HepG2 (cell line): Measurements from ENCODE around the gene ACOT9. TPM values are rescaled to one million over a fixed set of nuclear protein-coding genes. Genes with fewer than 3 reads are reported as not detected.

ENCODE experiments used
- ATAC-seq: fragments of 200-7000 bp; cut with Tn5 transposase; 3 replicates; pipeline ENCODE4 v1.9.1; 2020; ENCODE audit warnings: mild to moderate bottlenecking, moderate library complexity
- BruUV-seq: library from RNA; stranded (reverse); fragments of 400-500 nt; replicated peaks from 2 replicates; lab custom pipeline; 2021; lab: Mats Ljungman, UMichigan
- CTCF ChIA-PET: fragments of 300-600 bp; formaldehyde crosslinking; extraction: SDS; loops from one replicate; lab custom pipeline; 2021; ENCODE audit warnings: low total read pairs, inconsistent platforms, low intra/inter-chr PET ratio; lab: Yijun Ruan, JAX
- POLR2A ChIA-PET: fragments of 350-600 bp; sonication (Branson Sonifier 250); formaldehyde crosslinking; loops from one replicate; lab custom pipeline; 2020; ENCODE audit warnings: antibody characterized with exemption, inconsistent platforms; lab: Yijun Ruan, JAX
- DNase-seq: peaks from one replicate; pipeline ENCODE4 v3.0.0-alpha.2; 2015; ENCODE audit warnings: low spot score
- FAIRE-seq: peaks from 3 replicates; lab custom pipeline; 2011; peaks lifted over from hg19 to GRCh38; lab: Jason Lieb, UNC
- H2AFZ ChIP-seq: one replicate; pipeline ENCODE4 v1.6.1; 2011; ENCODE audit warnings: low read length, inconsistent platforms
- H3K27ac ChIP-seq: fragments of 300-600 bp; 3 replicates; pipeline ENCODE4 v1.8.0; 2011; ENCODE audit warnings: mixed run types, mild to moderate bottlenecking, mixed read lengths, low read length, inconsistent platforms; ENCODE audit not compliant: insufficient read depth; ENCODE audit errors: extremely low read length
- H3K27me3 ChIP-seq, 2 experiments: fragments of 200-600 bp in 1 of 2; 2 replicates in 1 of 2; 3 replicates in 1 of 2; pipeline versions ENCODE4 v1.6.0 to v1.8.0; 2011; ENCODE audit warnings: low read length in 2 of 2, mild to moderate bottlenecking in 2 of 2, moderate library complexity in 2 of 2, inconsistent platforms in 1 of 2; ENCODE audit not compliant: insufficient read depth in 2 of 2, control insufficient read depth in 1 of 2
- H3K36me3 ChIP-seq, 2 experiments: fragments of 200-600 bp in 1 of 2; replicated peaks in 1 of 2; 2 replicates in 1 of 2; 3 replicates in 1 of 2; pipeline versions ENCODE4 v1.5.1 to v1.8.0; 2011; ENCODE audit warnings: low read length in 2 of 2, inconsistent platforms in 1 of 2; ENCODE audit not compliant: insufficient read depth in 2 of 2, control insufficient read depth in 1 of 2
- H3K4me1 ChIP-seq: 2 replicates; pipeline ENCODE4 v1.5.1; 2012; ENCODE audit warnings: low read length, inconsistent platforms; ENCODE audit not compliant: insufficient read depth
- H3K4me2 ChIP-seq: 2 replicates; pipeline ENCODE4 v1.6.0; 2011; ENCODE audit warnings: low read depth, low read length, inconsistent platforms
- H3K4me3 ChIP-seq, 3 experiments: fragments of 200-600 bp in 1 of 3; sonication (generic), shearing (Covaris generic) in 1 of 3; replicated peaks in 1 of 3; 2 replicates each; pipeline ENCODE4 v1.5.1; 2011 to 2016; ENCODE audit warnings: low read length in 3 of 3, inconsistent platforms in 2 of 3, low read depth in 2 of 3, mild to moderate bottlenecking in 2 of 3, control low read depth in 1 of 3, mixed read lengths in 1 of 3; ENCODE audit not compliant: insufficient read depth in 1 of 3
- H3K79me2 ChIP-seq: one replicate; pipeline ENCODE4 v1.6.1; 2011; ENCODE audit warnings: low read length, inconsistent platforms; ENCODE audit not compliant: insufficient read depth
- H3K9ac ChIP-seq: 2 replicates; pipeline ENCODE4 v1.6.0; 2011; ENCODE audit warnings: mild to moderate bottlenecking, low read depth, low read length, inconsistent platforms; ENCODE audit not compliant: insufficient read depth
- H3K9me3 ChIP-seq: 2 replicates; pipeline ENCODE4 v1.5.1; 2012; ENCODE audit warnings: mild to moderate bottlenecking, low read length
- H4K20me1 ChIP-seq: 2 replicates; pipeline ENCODE4 v1.6.0; 2011; ENCODE audit warnings: inconsistent platforms, mild to moderate bottlenecking, low read length, moderate library complexity; ENCODE audit not compliant: insufficient read depth
- AFF4 ChIP-seq: sonication (generic); formaldehyde crosslinking; IDR thresholded peaks from 2 replicates; pipeline ENCODE4 v1.4.0; 2020; ENCODE audit warnings: missing genetic modification reagents
- AGO2 ChIP-seq: fragments of 200-400 bp; formaldehyde crosslinking; optimal IDR thresholded peaks from 2 replicates; pipeline ENCODE3; 2017; ENCODE audit warnings: mild to moderate bottlenecking, low read depth, low read length, moderate library complexity
- FOXP1 ChIP-seq, 2 experiments: fragments of 450-650 bp in 1 of 2; IDR thresholded peaks; 2 replicates each; pipeline ENCODE4 v1.6.1; 2017 to 2018; ENCODE audit warnings: antibody characterized with exemption in 1 of 2
- KLF12 ChIP-seq: sonication (generic); formaldehyde crosslinking; IDR thresholded peaks from 2 replicates; pipeline ENCODE4 v1.4.0; 2020; ENCODE audit warnings: missing genetic modification reagents, borderline replicate concordance
- KLF16 ChIP-seq, 2 experiments: sonication (generic) in 1 of 2; formaldehyde crosslinking in 1 of 2; IDR thresholded peaks; 2 replicates each; pipeline versions ENCODE4 v1.6.1 to v1.8.0; 2016 to 2023; ENCODE audit warnings: missing genetic modification reagents in 2 of 2, missing compliant biosample characterization in 1 of 2
- MED8 ChIP-seq: sonication (generic); formaldehyde crosslinking; IDR thresholded peaks from 2 replicates; pipeline ENCODE4 v1.8.1; 2023; ENCODE audit warnings: mild to moderate bottlenecking, missing genetic modification reagents; ENCODE audit not compliant: insufficient replicate concordance
- MIXL1 ChIP-seq: IDR thresholded peaks from 2 replicates; pipeline ENCODE4 v1.6.1; 2016
- NFKBIZ ChIP-seq: IDR thresholded peaks from 2 replicates; pipeline ENCODE4 v1.6.1; 2018; ENCODE audit warnings: missing genetic modification reagents, missing compliant biosample characterization
- NR2C2 ChIP-seq: sonication (generic); formaldehyde crosslinking; IDR thresholded peaks from 2 replicates; pipeline ENCODE4 v1.4.0; 2020; ENCODE audit warnings: missing genetic modification reagents, mild to moderate bottlenecking, moderate library complexity, borderline replicate concordance
- POLR2G ChIP-seq: fragments of 200-400 bp; formaldehyde crosslinking; IDR thresholded peaks from 2 replicates; pipeline ENCODE4 v1.6.1; 2018; ENCODE audit warnings: mild to moderate bottlenecking, low read depth, low read length, moderate library complexity
- RBFOX2 ChIP-seq: fragments of 200-400 bp; formaldehyde crosslinking; IDR thresholded peaks from 2 replicates; pipeline ENCODE4 v1.6.1; 2017; ENCODE audit warnings: low read depth, mild to moderate bottlenecking, low read length
- RFX1 ChIP-seq: fragments of 450-650 bp; IDR thresholded peaks from 2 replicates; pipeline ENCODE4 v1.6.1; 2017
- SMAD9 ChIP-seq: sonication (generic); formaldehyde crosslinking; IDR thresholded peaks from 2 replicates; pipeline ENCODE4 v1.5.1; 2020; ENCODE audit warnings: mild to moderate bottlenecking, missing genetic modification reagents
- ZC3H4 ChIP-seq: sonication (generic); formaldehyde crosslinking; IDR thresholded peaks from 2 replicates; pipeline ENCODE4 v1.4.0; 2020; ENCODE audit warnings: missing genetic modification reagents, borderline replicate concordance
- WGBS: methylation state at CpG from one replicate; pipeline ENCODE4 v1.1.6; 2017; ENCODE audit warnings: low lambda C conversion rate; 5-methylcytosine and 5-hydroxymethylcytosine counted together
- in situ Hi-C: cut with HindIII; loops from 2 replicates; pipeline ENCODE4 v1.10.0; 2017; ENCODE audit warnings: low pct_unique_long_range_greater_than_20kb; ENCODE audit not compliant: extremely low pct_ligation_motif_present
- intact Hi-C: fragments of 100-400 bp; cut with micrococcal nuclease; formaldehyde crosslinking; loops from one replicate; pipeline ENCODE4 v1.10.0; 2022; ENCODE audit not compliant: unreplicated experiment
- polyA plus RNA-seq, 8 experiments: library from polyadenylated mRNA; depleted of rRNA in 3 of 8; stranded (reverse) in 7 of 8; unstranded in 1 of 8; fragments of >200 nt; fragmentation: Illumina TruSeq in 4 of 8; extraction: Trizol in 4 of 8; gene quantifications; 2 replicates each; pipeline versions ENCODE4 v1.2.1 to v1.2.3, GENCODE V29; 2011 to 2016; ENCODE audit warnings: low read depth in 4 of 8, missing spikeins in 1 of 8, mixed read lengths in 1 of 8; ENCODE audit not compliant: insufficient read depth in 1 of 8
- total RNA-seq, 5 experiments: library from RNA; depleted of rRNA; stranded (reverse); fragments of >200 nt; fragmentation: Illumina TruSeq; extraction: Trizol; gene quantifications; 2 replicates each; pipeline ENCODE4 v1.2.3, GENCODE V29; 2016; ENCODE audit warnings: low read depth in 1 of 5
- TF ChIP-seq, protein P1 (sequence below), 2 experiments: sonication (generic) in 1 of 2; formaldehyde crosslinking in 1 of 2; IDR thresholded peaks; 2 replicates each; pipeline versions ENCODE4 v1.4.0 to v1.6.1; 2018 to 2020; ENCODE audit warnings: missing genetic modification reagents in 2 of 2, borderline replicate concordance in 1 of 2, low read depth in 1 of 2, mild to moderate bottlenecking in 1 of 2, missing biosample characterization in 1 of 2
- TF ChIP-seq, protein P2 (sequence below): IDR thresholded peaks from 2 replicates; pipeline ENCODE4 v1.6.1; 2018; ENCODE audit warnings: missing genetic modification reagents

The ACOT9 gene
- total and polyA plus RNA-seq, 2 of the 13 experiments (the other 11 are each of a cell fraction or from before 2014, with no cell fraction given), result 33.3 to 36.9 TPM

- intact Hi-C loops (loop anchor here (2.0 to 10.0 kb wide), 2 partner anchors 60 to 1940 kb away; no protein-coding TSS in a partner anchor), in situ Hi-C loops (loop anchor here (5.0 kb wide), 1 partner anchor 118 kb away; no protein-coding TSS in a partner anchor)
- Histone ChIP-seq H3K27ac (peak overlapping the region; percentile 77), H3K9ac (peak overlapping the region; percentile 89), H4K20me1 (peaks cover 17% of the 10 kb centered on the region), H3K36me3 (peaks cover 0 to 1% of the 10 kb centered on the region in 2 experiments; a peak in 2 of 5 replicates), H3K27me3 (no peaks in the 10 kb centered on the region; a peak in 1 of 5 replicates), H2AFZ (no peak overlapping the region), H3K4me3 (peak overlapping the region; percentile 87 to 93 (median 88)), H3K9me3 (no peaks in the 10 kb centered on the region), H3K4me1 (peaks cover 34% of the 10 kb centered on the region), H3K79me2 (peaks cover 31% of the 10 kb centered on the region), H3K4me2 (peak overlapping the region; percentile 78)
- CTCF ChIA-PET, result interaction anchor here (1.3 kb wide), 1 partner anchor 117 kb away, joined by 3 read pairs; no protein-coding TSS in a partner anchor
- WGBS, result 9% methylated on average over 7 of the region's 8 CpGs
- DNase-seq, result no peak
- POLR2A ChIA-PET, result interaction anchor here (1.1 to 4.7 kb wide), 8 partner anchors 12 to 117 kb away, joined by 3 to 91 read pairs (median 13); partner anchors contain the start of gene ACOT9
- ATAC-seq, result no peak
- no TSS peak for BruUV-seq
- no peak for FAIRE-seq
- peak; percentile 80 for TF ChIP-seq RBFOX2
- no peak for TF ChIP-seq FOXP1 (IDR thresholded peaks at IDR 0.05)
- peak; percentile 66; the same call in 1 of the 2 replicates for TF ChIP-seq FOXP1 (CRISPR knock-in tag; IDR thresholded peaks at IDR 0.05)
- no peak for TF ChIP-seq SMAD9
- TF ChIP-seq POLR2G, result peak; percentile 78; the same call in 1 of the 2 replicates
- TF ChIP-seq KLF12 (CRISPR knock-in tag), result no peak
- TF ChIP-seq RFX1, result no peak
- 0 out of 2 replicates have a peak, but pooled peaks have one; percentile 15 for TF ChIP-seq NR2C2 (CRISPR knock-in tag)
- no peak for TF ChIP-seq NFKBIZ (CRISPR knock-in tag)
- no peak for TF ChIP-seq MIXL1 (CRISPR knock-in tag)
- TF ChIP-seq MED8, result no peak
- 0 out of 2 replicates have a peak, but pooled peaks have one; percentile 51 for TF ChIP-seq ZC3H4 (CRISPR knock-in tag)
- TF ChIP-seq, protein P1, sequence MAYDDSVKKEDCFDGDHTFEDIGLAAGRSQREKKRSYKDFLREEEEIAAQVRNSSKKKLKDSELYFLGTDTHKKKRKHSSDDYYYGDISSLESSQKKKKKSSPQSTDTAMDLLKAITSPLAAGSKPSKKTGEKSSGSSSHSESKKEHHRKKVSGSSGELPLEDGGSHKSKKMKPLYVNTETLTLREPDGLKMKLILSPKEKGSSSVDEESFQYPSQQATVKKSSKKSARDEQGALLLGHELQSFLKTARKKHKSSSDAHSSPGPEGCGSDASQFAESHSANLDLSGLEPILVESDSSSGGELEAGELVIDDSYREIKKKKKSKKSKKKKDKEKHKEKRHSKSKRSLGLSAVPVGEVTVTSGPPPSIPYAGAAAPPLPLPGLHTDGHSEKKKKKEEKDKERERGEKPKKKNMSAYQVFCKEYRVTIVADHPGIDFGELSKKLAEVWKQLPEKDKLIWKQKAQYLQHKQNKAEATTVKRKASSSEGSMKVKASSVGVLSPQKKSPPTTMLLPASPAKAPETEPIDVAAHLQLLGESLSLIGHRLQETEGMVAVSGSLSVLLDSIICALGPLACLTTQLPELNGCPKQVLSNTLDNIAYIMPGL (CRISPR knock-in tag; IDR thresholded peaks at IDR 0.05; ENCODE audit: borderline replicate concordance in 1 of 2, low read depth in 1 of 2), result no peak
- TF ChIP-seq KLF16 (CRISPR knock-in tag; IDR thresholded peaks at IDR 0.05), result 0 out of 4 replicates have a peak, but pooled peaks of 1 of the 2 experiments have one; percentile 25
- TF ChIP-seq, protein P2, sequence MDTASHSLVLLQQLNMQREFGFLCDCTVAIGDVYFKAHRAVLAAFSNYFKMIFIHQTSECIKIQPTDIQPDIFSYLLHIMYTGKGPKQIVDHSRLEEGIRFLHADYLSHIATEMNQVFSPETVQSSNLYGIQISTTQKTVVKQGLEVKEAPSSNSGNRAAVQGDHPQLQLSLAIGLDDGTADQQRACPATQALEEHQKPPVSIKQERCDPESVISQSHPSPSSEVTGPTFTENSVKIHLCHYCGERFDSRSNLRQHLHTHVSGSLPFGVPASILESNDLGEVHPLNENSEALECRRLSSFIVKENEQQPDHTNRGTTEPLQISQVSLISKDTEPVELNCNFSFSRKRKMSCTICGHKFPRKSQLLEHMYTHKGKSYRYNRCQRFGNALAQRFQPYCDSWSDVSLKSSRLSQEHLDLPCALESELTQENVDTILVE (CRISPR knock-in tag), result no peak
- peak; percentile 61; the same call in 1 of the 2 replicates for TF ChIP-seq AFF4 (CRISPR knock-in tag)
- TF ChIP-seq AGO2, result peak; percentile 25
Observed at GRCh38 chrX:23784470-23785331, 41.6 kb upstream of the ACOT9 start.
